ENCODE measurements around the gene EVA1A.
"Not testable (repeated sequence)": the region's sequence is repeated elsewhere in the genome, so short reads cannot be mapped to it uniquely, and the experiment has no call there.

EVA1A gene

DNA sequence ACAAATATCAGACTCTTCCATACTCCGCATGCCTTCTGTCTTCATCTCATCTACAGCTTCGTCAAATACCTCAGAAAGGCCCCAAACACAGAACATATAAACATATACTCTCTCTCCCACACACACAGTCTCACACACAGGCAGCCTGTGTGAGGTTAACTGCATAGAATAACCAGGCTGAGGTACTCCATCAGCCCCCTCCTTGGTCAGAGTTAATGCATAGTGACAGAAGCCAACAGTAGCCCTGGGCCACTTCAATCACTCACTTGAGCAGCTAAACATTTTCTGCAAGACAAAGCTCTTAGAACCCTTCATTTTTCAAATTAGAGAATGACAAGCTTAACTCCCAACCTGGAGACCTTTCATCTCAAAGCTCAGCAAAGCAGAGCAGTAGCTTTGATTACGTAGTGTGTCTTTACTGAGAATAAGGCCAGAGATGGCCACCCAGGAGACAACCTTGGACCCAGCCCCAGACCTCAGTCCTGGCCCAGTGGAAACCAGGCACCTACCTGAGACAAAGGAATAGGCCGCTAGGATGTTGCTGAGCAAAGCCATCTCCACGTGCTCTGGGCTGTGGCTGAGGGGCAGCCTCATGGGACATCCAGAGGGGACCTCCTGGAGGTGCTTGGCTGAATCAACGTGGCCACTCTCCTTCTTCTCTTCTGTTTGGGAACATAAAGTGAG lies 43.0 kb downstream of the EVA1A start:
- DNase-seq (ENCODE audit: low read depth) = no peak

GRCh38 chr2:75516378-75517360 lies 44.1 kb downstream of the EVA1A start:
- DNase-seq (ENCODE audit: low read depth) = no peak

GRCh38 chr2:75515584-75516368 lies 45.0 kb downstream of the EVA1A start:
- no peak for DNase-seq (ENCODE audit: low read depth)

DNA sequence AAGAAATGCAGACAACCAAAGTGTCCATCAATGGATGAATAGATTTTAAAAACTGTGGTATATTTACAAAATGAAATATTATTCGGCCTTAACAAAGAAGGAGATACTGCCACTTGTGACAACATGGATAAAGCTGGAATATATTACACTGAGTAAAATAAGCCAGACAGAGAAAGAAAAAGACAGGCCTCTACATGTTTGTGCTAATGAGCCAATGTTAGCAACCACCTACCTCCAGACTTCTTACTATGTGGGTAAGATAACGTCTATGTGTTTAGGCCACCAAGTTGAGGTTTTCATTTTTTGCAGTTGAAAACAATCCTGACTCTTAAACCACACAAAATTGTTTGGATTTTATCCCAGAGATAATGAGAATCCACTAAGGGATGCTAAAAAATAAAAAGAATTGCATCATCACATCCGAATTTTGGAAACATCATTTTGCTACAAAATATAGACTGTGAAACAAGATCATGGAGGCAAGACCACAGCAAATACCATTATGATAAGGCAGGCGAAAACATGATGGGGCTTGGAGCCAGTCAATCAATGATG lies 47.0 kb downstream of the EVA1A start:
- DNase-seq (ENCODE audit: low read depth) = no peak

DNA sequence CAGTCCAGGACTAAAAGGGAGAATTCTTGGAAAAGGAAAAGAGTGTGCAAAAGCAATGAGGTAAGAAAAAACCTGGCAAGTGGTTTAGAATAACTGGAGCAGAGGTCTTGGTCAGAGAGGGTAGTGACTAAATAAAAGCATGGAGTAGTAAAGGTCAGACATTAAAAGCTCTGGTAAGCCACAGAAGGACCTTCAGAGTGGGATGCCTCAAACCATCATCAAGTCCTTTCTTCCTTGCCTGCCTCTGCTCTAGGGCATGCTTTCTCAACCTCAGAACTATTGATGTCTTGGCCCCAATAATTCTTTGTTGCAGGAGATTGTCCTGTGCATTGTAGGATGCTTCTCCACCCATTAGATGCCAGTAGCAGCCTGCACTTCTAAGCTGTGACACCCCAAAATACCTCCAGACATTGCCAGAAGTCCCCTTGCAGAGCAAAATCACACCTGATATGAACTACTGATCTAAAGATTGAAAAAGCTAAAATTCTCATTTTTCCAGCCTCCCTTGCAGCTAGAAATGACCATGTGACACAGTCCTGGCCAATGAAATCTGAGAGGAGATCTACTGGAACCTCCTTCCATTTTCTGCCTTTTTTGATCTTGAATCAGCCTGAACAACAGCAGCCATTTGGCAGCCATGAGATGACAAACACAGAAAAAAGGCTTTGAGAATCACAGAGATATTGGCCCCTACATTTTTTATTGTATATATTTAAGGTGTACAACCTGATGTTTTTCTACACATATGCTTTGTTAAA lies 48.1 kb downstream of the EVA1A start:
- no peak for DNase-seq (ENCODE audit: low read depth)

- DNase-seq (ENCODE audit: low read depth) = no peak
Measured at GRCh38 chr2:75506101-75506697, 54.5 kb downstream of the EVA1A start.

DNA sequence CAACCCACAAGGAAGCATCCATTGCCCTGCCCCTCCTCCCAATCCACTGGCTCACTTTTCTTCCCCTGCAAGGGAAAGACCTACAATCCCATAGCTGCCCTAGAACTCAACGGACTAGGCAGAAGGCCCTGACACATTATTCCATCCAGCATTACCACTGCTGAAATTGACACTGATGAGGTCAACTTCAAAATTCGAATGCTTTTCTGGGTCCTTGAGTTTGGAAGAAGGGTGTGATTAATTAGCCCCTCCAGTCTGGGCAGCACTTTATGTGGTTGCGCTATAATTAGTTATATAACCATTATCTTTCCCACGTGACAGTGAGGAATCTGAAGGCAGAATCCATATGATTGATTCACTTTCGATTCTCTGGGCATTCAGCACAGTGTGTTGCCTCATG lies 55.7 kb downstream of the EVA1A start:
- DNase-seq (ENCODE audit: low read depth) = no peak

- DNase-seq (ENCODE audit: low read depth) = peak; percentile 79
Measured at GRCh38 chr2:75503048-75503607, 57.6 kb downstream of the EVA1A start.

GRCh38 chr2:75500633-75501032 lies 60.1 kb downstream of the EVA1A start:
- no peak for DNase-seq (ENCODE audit: low read depth)

GRCh38 chr2:75499534-75499933 lies 61.2 kb downstream of the EVA1A start:
- no peak for DNase-seq (ENCODE audit: low read depth)

DNA sequence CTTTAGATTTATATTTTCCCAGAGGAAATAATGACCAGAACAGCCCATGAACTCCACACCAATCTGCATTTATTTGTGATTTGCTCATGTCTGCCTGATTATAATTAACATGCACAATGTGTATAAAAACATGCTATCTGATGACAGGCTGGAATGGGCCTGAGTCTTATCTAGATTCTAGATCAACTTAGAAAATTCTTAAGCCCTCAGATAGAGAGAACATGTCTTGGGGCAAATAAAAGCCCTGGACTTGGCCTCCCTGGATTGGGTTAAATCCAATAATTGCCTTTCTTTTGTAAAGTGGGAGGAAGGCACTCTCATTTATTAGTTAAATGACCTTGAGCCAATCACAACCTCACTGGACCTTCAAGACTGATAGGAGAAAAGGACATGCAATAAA lies 61.8 kb downstream of the EVA1A start:
- no peak for DNase-seq (ENCODE audit: low read depth)

- DNase-seq (ENCODE audit: low read depth) = no peak
Measured at GRCh38 chr2:75497256-75497655, 63.5 kb downstream of the EVA1A start.

GRCh38 chr2:75495862-75496261 lies 64.9 kb downstream of the EVA1A start:
- no peak for DNase-seq (ENCODE audit: low read depth)

DNA sequence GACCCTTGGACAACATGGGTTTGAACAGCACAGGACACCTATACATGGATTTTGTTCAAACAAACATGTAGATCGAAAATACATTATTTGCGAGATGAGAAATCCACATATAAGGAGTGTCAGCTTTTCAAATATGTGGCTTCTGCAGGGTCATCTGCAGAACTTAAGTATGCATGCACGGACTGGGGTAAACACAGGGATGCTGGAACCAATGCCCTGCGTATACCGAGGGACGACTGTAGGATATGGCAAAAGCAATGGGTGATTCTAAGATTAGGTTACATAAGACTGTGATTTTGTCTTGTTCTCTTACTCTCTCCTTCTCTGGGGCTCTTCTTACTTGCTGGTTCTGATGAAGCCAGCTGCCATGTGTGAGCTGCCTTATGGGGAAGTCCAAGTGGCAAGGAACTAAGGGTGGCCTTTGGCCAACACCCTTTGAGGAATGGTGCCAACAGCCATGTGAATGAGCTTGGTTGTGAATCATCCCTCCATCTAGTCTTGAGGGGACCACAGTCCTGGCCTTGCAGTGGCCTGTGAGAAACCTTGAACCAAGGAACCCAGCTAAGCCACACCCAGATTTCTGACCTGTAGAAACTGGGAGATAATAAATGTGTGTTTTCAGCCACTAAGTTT lies 66.5 kb downstream of the EVA1A start:
- no peak for DNase-seq (ENCODE audit: low read depth)

DNA sequence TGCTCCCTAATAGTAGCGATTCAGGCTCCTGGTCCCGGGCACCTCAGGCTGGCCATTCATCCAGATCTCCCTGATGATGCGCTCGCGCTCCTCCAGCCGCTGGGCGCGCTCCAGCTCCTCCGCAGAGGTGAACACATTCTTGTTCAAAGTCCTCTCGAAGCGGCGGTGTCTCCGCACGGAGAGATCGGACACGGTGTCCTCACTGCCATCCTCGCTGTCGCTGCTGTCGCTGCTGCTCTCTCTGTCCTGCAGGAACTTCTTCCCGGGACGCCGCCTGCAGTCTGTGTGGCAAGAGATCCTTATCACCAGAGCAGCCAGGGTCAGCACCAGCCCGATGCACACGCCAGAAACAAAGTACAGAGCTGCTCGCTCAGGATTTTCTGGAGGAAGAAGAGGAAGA lies 67.5 kb downstream of the EVA1A start:
- DNase-seq (ENCODE audit: low read depth) = no peak

- no peak for DNase-seq (ENCODE audit: low read depth)
Measured at GRCh38 chr2:75491129-75491753, 69.5 kb downstream of the EVA1A start.

DNA sequence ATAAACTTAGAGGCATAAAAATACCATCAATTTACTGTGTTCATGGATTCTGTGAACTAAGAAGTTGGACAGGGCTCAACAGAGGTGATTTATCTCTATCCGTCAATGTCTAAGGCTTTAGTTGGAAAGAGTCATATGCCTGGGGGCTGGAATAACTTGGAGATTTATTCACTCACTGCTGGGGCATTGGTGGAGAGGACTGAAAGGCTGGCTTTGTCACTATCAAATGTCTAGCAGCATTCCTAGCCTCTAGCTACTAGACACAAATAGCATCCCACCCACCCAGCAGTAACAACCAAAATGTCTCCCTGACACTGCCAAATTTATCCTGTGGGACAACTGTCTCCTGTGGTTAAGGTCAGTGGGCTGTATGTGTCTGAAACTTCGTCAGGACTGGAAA lies 71.0 kb downstream of the EVA1A start:
- DNase-seq (ENCODE audit: low read depth) = no peak

DNA sequence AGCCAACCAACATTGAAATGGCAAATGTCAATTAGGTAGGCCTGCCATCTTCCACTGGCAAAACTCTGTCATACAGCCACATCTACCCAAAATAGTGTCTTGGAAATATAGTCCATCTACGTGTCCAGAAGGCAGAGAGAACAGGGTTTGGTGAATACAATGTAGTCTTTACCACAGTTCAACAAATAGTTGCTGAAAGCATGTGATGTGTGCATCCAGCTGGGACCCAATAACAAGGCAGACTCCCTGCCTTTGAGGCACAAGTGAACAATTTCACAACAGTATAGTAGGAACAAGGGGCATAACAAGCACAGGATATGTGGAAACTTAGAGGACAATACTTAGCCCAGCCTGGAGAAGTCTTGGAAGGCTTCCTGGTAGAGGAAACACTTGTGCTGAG lies 72.6 kb downstream of the EVA1A start:
- no peak for DNase-seq (ENCODE audit: low read depth)

DNA sequence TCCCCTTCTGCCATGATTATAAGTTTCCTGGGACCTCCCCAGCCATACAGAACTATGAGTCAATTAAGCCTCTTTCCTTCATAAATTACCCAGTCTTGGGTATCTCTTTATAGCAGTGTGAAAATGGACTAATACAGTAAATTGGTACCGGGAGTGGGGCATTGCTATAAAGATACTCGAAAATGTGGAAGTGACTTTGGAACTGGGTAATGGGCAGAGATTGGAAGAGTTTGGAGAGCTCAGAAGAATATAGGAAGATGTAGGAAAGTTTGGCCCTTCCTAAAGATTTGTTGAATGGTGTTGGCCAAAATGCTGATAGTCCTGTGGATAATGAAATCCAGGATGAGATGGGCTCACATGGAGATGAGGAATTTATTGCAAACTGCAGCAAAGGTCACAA lies 74.0 kb downstream of the EVA1A start:
- DNase-seq (ENCODE audit: low read depth) = not testable (repeated sequence)

DNA sequence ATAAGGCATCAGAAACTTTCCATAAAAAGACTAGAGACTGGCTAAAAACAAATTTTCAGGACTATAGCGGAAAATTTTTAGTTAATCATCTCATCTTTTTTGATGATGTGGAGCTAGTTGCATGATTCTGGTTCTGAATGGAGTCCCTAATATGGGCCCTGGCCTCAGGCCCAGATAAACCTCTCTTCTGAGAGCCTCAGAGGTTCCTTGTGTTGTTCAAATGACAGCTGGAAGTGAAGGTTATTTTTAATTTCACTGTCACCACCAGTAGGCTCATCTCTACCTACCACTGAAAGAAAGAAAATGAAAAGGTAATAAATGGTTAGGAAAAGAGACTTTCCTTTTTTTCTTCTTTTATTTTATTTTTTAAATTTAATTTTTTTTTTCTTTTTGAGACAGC lies 75.9 kb downstream of the EVA1A start:
- DNase-seq (ENCODE audit: low read depth) = no peak
